Pancreas (tissue), 10 donors: ENCODE measurements around the gene SKAP1. TPM values are rescaled to one million over a fixed set of nuclear protein-coding genes. Genes with fewer than 3 reads are reported as not detected.
"Not testable (repeated sequence)": the region's sequence is repeated elsewhere in the genome, so short reads cannot be mapped to it uniquely, and the experiment has no call there.

Experiments
- ATAC-seq, 4 donors: fragments of 200-7000 bp; cut with Tn5 transposase; one replicate each; pipeline versions ENCODE4 v1.8.0 to v1.9.1; 2020; ENCODE audit warnings: mild to moderate bottlenecking in 4 of 4, moderate library complexity in 4 of 4
- DNase-seq, 6 donors: peaks; one replicate each; pipeline ENCODE4 v3.0.0-alpha.2; 2020
- FAIRE-seq: peaks from 2 replicates; lab custom pipeline; 2012; peaks lifted over from hg19 to GRCh38; lab: Jason Lieb, UNC
- H3K27ac ChIP-seq, 4 donors: fragments of 200-600 bp; sonication (generic); 1 replicate in 3 of 4; 2 replicates in 1 of 4; pipeline versions ENCODE4 v1.5.0 to v1.8.0; 2020
- H3K27me3 ChIP-seq, 4 donors: fragments of 200-600 bp; one replicate each; pipeline ENCODE4 v1.8.0; 2021
- H3K36me3 ChIP-seq, 3 donors: fragments of 200-600 bp; sonication (generic) in 1 of 3; one replicate each; pipeline versions ENCODE4 v1.5.0 to v1.8.0; 2020 to 2021
- H3K4me1 ChIP-seq, 3 donors: fragments of 200-600 bp; one replicate each; pipeline ENCODE4 v1.8.0; 2021
- H3K4me3 ChIP-seq, 4 donors: fragments of 200-600 bp; sonication (generic) in 2 of 4; one replicate each; pipeline versions ENCODE4 v1.5.0 to v1.8.0; 2020 to 2021
- H3K9me3 ChIP-seq, 4 donors: fragments of 200-600 bp; one replicate each; pipeline ENCODE4 v1.8.0; 2021
- WGBS, 2 donors: extraction: QIAGEN DNeasy Blood & Tissue Kit; methylation state at CpG; one replicate each; pipeline ENCODE4 v1.1.7; 2013; 5-methylcytosine and 5-hydroxymethylcytosine counted together
- intact Hi-C, 3 donors: fragments of 100-400 bp; cut with DNase I; formaldehyde crosslinking; loops; one replicate each; pipeline versions ENCODE4 v1.11.1 to v1.14.2; 2022
- polyA plus RNA-seq, 2 donors: library from polyadenylated mRNA; stranded (reverse); fragments of 200-250 nt; gene quantifications; one replicate each; pipeline ENCODE4 v1.2.3, GENCODE V29; 2013
- total RNA-seq, 6 donors: library from RNA; stranded (reverse); fragmentation: NEBNext Ultra II Directional in 4 of 6; extraction: Animal tissue kit (Norgen Biotek cat#: 25700) in 4 of 6; gene quantifications; one replicate each; pipeline versions ENCODE4 v1.2.1 to v1.2.4, GENCODE V29; 2021 to 2023
- TF ChIP-seq, protein P1 (sequence below), 4 donors: fragments of 200-600 bp; sonication (generic) in 3 of 4; IDR thresholded peaks; one replicate each; pipeline versions ENCODE4 v1.5.0 to v1.8.0; 2021; ENCODE audit warnings: antibody characterized with exemption in 4 of 4
- donor health status: healthy with polysubstance abuse.
- donor health status: DM: no; HTN: no; CAD: no; lungs with moderate emphysema.
- donor health status: DM: no; HTN: no; CAD: no.
- donor health status: control.
- donor health status: control.
- donor health status: Bipolar disorder and iron deficiency.
- donor health status: DM: yes; HTN: yes; CAD: no.
- donor health status: DM: no; HTN: no; CAD: no.
- donor health status: DM: no; HTN: no; CAD: no.
- donor health status: DM: yes; HTN: yes; CAD: no.

The SKAP1 gene
- total and polyA plus RNA-seq, 8 donors, result 0.92 to 5.2 (median 3.0) TPM

- TF ChIP-seq, protein P1, sequence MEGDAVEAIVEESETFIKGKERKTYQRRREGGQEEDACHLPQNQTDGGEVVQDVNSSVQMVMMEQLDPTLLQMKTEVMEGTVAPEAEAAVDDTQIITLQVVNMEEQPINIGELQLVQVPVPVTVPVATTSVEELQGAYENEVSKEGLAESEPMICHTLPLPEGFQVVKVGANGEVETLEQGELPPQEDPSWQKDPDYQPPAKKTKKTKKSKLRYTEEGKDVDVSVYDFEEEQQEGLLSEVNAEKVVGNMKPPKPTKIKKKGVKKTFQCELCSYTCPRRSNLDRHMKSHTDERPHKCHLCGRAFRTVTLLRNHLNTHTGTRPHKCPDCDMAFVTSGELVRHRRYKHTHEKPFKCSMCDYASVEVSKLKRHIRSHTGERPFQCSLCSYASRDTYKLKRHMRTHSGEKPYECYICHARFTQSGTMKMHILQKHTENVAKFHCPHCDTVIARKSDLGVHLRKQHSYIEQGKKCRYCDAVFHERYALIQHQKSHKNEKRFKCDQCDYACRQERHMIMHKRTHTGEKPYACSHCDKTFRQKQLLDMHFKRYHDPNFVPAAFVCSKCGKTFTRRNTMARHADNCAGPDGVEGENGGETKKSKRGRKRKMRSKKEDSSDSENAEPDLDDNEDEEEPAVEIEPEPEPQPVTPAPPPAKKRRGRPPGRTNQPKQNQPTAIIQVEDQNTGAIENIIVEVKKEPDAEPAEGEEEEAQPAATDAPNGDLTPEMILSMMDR (IDR thresholded peaks at IDR 0.05), result no peak
- Histone ChIP-seq H3K27ac (no peak overlapping the region), H3K9me3 (no peaks in the 10 kb centered on the region), H3K4me1 (no peaks in the 10 kb centered on the region), H3K27me3 (no peaks in the 10 kb centered on the region), H3K4me3 (no peak overlapping the region), H3K36me3 (no peaks in the 10 kb centered on the region)
- WGBS, 2 donors, result 91 to 96% methylated on average over 8 of the region's 8 CpGs
- DNase-seq (no peak), FAIRE-seq (no peak), ATAC-seq (no peak)
- intact Hi-C loops, result no loop called here
These were observed 239.1 kb downstream of the SKAP1 start for GRCh38 chr17:48190871-48191270.

DNA sequence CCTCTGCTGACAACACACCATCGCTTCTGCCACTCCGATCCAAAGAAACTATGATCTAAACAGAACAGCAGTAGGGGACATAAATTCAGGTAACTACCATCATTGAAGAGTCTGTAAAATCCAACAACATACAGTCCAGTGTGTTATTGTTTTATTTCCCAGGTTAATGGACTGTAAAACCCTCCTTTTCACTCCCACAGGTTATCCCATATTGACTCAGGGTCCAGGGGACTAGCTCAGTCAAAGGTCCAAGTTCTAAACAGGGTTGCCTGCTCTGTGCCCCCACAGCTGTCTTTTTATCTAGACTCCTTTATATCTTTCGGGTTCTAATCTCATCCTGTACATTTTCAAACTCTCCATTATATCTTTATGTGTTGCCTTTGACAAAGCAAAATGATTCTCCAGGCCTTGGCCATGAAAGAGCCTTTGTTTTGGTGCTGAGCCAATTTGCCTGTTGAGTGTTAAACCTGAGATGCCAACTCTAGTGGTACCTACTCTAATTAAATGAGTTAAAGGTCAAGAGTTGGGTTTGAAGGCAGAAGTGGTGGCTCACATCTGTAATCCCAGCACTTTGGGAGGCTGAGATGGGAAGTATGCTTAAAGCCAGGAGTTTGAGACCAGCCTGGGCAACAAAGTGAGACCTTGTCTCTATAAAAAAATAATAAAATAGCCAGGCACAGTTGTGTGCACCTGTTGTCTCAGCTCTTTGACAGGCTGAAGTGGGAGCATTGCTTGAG is 242.0 kb downstream of the SKAP1 start:
- no peaks in the 10 kb centered on the region for H3K9me3 ChIP-seq
- H3K27me3 ChIP-seq, result no peaks in the 10 kb centered on the region
- 80 to 84% methylated on average over 3 of the region's 3 CpGs for WGBS, 2 donors
- no peaks in the 10 kb centered on the region for H3K4me1 ChIP-seq
- intact Hi-C loops, result no loop called here
- H3K27ac ChIP-seq, result no peak overlapping the region
- H3K36me3 ChIP-seq, result no peaks in the 10 kb centered on the region
- ATAC-seq (no peak), FAIRE-seq (no peak), DNase-seq (no peak)
- no peak overlapping the region for H3K4me3 ChIP-seq
- TF ChIP-seq, protein P1 (IDR thresholded peaks at IDR 0.05), result no peak

- H3K4me1 ChIP-seq, intact Hi-C loops, H3K9me3 ChIP-seq, H3K27ac ChIP-seq, H3K36me3 ChIP-seq, FAIRE-seq, ATAC-seq, H3K27me3 ChIP-seq, DNase-seq, H3K4me3 ChIP-seq: not testable (repeated sequence)
- 90 to 95% methylated on average over 5 of the region's 5 CpGs for WGBS, 2 donors
These were observed 243.7 kb downstream of the SKAP1 start for GRCh38 chr17:48186317-48186716.

DNA sequence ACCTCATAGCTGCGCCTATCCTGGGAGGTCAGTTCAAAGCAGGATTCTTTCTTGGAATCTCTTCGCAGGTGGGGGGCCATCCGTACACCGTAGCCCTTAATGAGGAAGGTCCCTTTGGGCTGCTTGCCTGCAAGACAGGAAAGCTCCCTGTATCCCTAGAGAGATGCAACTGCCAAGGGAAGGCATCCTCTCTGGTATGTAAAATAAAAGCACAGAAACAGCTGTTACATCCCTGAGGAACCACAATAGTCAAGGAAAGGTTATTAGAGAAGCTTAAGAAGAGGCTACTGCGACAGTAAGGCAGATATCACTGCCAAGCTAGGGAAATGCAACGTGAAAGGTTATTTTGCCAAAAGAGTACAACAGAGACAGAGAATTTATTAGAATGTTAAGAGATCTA is 245.3 kb downstream of the SKAP1 start:
- H3K4me3 ChIP-seq, result no peak overlapping the region
- no peaks in the 10 kb centered on the region for H3K27me3 ChIP-seq
- no peak for ATAC-seq
- FAIRE-seq, result no peak
- no peaks in the 10 kb centered on the region for H3K36me3 ChIP-seq
- no peaks in the 10 kb centered on the region for H3K9me3 ChIP-seq
- no peak overlapping the region for H3K27ac ChIP-seq
- DNase-seq, result no peak
- TF ChIP-seq, protein P1 (IDR thresholded peaks at IDR 0.05), result no peak
- intact Hi-C loops, result no loop called here
- no peaks in the 10 kb centered on the region for H3K4me1 ChIP-seq
- 73 to 93% methylated on average over 6 of the region's 6 CpGs for WGBS, 2 donors

DNA sequence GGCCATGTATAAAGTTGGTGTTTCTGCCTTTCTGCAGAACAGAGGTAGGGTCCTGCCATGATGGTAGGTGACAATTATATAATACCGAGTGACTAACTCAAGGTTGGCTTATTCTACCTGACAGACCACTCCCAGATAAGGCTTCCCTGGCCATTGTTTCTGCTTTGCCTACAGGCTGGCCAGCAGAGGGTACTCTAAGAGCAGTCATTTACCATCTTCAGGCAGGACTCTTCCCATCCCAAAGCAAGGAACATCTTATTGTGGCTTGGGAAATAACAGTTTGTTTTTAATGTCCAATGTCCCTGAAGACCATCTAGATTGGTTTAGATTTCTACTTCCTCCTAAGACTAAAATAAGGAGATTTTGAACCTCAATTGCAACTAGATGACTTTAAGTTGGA is 248.4 kb downstream of the SKAP1 start:
- DNase-seq (no peak), FAIRE-seq (no peak), ATAC-seq (peak in 2 of 4 donors; percentile 27 to 38)
- Histone ChIP-seq H3K4me3 (no peak overlapping the region), H3K9me3 (no peaks in the 10 kb centered on the region), H3K4me1 (no peaks in the 10 kb centered on the region), H3K27me3 (no peaks in the 10 kb centered on the region), H3K36me3 (no peaks in the 10 kb centered on the region), H3K27ac (no peak overlapping the region)
- 6 to 20% methylated on average over 1 of the region's 1 CpG for WGBS, 2 donors
- intact Hi-C loops, result no loop called here
- TF ChIP-seq, protein P1 (IDR thresholded peaks at IDR 0.05), result no peak
